KBM-7 (cell line): ENCODE results near the gene TRIM7.
"Not testable (repeated sequence)": the region's sequence is repeated elsewhere in the genome, so short reads cannot be mapped to it uniquely, and the experiment has no call there.

Source experiments
- DNase-seq: peaks from one replicate; pipeline ENCODE4 v3.0.0-alpha.2; 2015
- in situ Hi-C: fragments of 300-500 bp; cut with MboI; formaldehyde crosslinking; loops from 2 replicates; pipeline ENCODE4 v1.14.3; 2020; ENCODE audit warnings: low sequenced_read_pairs, low pct_unique_long_range_greater_than_20kb, mixed read lengths

TRIM7 gene

GRCh38 chr5:181161534-181162175 is 43.3 kb downstream of the TRIM7 start:
- in situ Hi-C loops = no loop called here

DNA sequence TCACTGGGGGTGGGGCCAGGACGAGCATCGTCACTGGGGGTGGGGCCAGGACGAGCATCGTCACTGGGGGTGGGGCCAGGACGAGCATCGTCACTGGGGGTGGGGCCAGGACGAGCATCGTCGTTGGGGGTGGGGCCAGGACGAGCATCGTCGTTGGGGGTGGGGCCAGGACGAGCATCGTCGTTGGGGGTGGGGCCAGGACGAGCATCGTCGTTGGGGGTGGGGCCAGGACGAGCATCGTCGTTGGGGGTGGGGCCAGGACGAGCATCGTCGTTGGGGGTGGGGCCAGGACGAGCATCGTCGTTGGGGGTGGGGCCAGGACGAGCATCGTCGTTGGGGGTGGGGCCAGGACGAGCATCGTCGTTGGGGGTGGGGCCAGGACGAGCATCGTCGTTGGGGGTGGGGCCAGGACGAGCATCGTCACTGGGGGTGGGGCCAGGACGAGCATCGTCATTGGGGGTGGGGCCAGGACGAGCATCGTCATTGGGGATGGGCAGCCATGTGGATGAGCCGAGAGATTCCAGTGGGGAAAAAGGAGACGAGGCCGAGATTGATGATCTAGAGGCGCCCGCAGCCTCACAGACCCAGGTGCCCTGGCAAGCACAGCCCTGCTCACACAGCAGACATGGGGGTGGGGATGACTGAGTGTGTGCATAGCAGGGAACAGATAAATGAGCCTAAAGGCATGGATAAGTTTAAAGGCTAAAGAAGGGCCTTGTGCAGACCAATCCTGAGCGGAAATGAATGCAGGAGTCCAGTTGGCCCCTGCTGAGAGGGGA is 44.1 kb downstream of the TRIM7 start:
- DNase-seq, in situ Hi-C loops: not testable (repeated sequence)

More at GRCh38 chr5:181161534-181162175, 43.3 kb downstream of the TRIM7 start:
- no peak for DNase-seq

- DNase-seq = no peak
- in situ Hi-C loops = no loop called here
Measured at GRCh38 chr5:181160152-181160754, 44.7 kb downstream of the TRIM7 start.

DNA sequence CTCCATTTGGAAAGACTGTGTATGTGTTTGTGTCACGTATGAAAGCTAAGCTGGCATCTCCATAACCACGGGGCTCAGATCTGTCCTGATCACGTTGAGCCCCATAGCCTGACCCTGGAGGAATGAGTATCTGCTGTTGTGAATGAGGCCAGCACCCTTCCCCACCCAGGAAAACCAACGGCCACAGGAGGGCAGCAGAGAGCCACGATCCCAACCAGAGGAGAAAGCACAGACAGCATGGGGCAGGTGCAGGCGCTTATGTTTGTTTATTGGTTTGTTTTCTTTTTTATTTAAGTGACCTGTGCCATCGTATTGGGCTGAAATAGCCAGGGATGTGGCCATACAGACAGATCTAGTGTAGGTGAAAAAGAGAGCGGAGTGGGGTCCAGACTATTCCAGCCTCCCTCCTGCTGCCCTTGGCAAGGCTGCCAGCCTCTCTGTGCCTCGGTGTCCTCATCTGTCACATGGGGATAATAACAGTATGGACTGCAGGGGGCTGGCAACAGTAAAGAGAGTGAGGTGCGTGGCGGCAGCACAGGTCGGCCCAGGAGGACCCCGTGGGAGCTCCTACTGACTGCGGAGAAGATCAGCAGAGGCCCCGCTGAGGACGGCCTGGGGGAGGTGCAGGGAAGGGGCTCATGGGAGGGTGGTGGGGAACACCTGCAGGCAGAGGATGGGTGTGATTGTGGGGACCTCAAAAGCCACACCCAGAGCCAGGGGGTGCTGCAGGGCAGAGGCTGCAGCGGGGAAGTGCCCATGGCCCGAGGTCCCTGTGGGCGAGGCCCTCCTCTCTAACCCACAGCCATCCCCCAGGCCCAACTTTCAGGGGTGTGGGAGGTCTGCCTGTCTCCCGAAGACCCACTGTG is 45.5 kb downstream of the TRIM7 start:
- peak; percentile 86 for DNase-seq
- in situ Hi-C loops = no loop called here

DNA sequence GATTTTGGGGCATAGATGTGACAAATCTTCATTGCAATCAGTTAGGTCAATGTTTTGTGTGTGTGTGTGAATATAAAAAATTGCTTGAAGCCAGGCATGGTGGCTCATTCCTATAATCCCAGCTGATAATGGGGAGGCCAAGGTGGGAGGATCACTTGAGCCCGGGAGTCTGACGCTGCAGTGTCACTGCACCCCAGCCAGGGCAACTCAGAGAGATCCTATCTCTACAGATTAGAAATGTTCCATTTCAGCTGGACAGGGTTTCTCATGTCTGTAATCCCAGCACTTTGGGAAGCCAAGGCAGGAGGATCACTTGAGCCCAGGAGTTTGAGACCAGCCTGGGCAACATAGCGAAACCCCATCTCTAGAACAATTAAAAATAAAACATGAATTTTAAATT is 46.1 kb downstream of the TRIM7 start:
- in situ Hi-C loops = no loop called here
- DNase-seq = no peak

- in situ Hi-C loops = no loop called here
- DNase-seq = no peak
Measured at GRCh38 chr5:181156758-181157157, 48.2 kb downstream of the TRIM7 start.

DNA sequence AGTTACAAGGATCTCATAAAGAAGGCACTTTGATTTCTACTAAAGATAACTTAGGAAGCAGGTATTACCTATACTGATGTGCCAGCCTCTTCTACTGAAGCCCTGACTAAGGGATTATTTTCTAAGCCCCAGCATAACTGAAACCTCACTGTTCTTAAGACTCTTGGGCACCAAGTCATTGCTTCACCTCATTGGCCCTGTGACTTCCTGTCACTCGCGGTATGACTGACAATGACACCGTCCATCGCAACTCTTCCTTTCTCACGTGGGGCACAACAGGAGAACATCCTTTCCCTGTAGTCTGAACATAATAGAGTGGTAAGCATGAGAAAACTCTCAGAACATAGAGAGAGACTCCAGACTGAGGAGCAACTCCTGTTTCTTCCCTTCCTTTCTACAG is 51.2 kb downstream of the TRIM7 start:
- in situ Hi-C loops = no loop called here
- no peak for DNase-seq

DNA sequence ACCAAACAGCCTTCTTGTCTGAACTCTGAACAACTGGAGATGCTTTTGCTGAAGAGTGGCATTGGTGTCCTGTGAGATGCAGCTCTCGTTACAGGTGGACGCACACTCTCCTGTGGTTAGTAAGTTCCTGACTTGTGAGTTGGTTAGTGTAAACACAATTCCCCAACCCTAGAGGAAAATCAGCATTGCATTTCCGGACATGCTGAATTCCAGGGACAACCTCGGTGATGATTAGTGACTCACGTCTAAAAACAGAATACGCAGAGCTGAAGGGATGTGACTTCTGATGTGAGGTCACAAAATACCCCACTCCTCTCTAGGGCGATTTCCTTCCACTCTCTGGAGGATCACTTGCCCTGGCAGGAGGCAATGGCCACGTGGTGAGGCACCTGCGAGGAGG is 52.6 kb downstream of the TRIM7 start:
- in situ Hi-C loops = no loop called here

DNA sequence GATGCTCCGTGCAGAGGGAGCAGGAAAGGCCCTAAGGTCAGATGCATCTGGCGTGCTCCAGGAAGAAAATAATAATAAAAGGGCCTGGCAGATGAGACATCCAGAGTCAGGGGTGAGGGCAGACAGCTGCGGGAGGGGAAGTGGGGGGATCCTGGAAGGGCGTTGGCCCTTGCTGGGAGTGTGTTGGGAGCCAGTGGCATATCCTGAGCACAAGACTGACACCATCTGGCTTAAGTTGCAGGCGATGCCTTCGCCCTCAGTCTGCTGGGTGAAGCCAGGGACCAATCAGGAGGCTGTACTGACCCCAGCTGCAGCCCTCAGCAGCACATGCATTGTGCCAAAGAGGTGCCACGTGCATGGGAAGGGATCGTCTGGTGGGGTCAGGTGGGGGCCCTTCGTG is 53.9 kb downstream of the TRIM7 start:
- in situ Hi-C loops = no loop called here
- no peak for DNase-seq

More for the DNA sequence above, 52.6 kb downstream of the TRIM7 start:
- no peak for DNase-seq

DNA sequence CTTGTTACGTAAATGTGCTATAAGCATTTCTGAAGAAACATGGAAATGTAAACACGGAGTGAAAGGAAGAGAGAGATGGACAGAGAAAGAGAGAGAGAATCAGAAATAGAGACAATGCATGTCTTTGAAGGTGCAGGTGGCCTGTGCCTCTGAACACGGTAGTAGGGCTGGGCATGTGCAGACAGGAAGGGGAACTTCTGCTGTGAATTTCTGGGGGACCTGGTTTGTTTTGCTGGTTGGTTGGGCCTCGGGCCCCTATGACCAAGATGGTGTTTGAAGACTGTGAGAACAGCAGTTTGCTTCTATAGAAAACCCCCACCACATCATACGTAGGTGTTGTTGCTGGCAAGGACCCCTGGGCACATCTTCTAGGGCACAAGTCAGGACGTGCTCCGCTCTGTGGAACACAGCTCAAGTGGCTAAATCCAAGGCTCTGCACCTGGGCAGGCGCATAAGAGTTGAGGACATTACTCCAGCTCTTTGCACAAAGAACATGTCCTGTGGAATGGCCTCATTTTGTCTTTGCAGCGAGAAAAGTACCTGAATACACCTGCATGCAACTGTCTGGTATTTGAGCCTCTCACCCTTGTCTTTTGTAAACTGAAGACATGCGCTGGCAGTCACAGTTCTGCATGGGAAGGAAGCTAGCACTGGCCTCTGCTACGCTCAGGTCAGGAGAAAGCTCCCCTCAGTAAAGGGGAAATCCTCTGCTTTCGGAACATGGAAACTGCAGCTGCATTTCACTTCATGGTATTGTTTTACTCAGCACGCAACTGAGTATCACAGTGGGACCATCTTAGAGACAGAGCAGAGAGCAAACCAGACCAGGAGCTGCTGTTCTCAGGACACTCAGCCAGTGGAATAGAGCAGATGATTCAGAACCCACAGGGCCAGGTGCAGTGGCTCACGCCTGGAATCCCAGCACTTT is 54.9 kb downstream of the TRIM7 start:
- in situ Hi-C loops = no loop called here
- no peak for DNase-seq

- in situ Hi-C loops = no loop called here
- DNase-seq = no peak
Measured at GRCh38 chr5:181149355-181149754, 55.6 kb downstream of the TRIM7 start.

DNA sequence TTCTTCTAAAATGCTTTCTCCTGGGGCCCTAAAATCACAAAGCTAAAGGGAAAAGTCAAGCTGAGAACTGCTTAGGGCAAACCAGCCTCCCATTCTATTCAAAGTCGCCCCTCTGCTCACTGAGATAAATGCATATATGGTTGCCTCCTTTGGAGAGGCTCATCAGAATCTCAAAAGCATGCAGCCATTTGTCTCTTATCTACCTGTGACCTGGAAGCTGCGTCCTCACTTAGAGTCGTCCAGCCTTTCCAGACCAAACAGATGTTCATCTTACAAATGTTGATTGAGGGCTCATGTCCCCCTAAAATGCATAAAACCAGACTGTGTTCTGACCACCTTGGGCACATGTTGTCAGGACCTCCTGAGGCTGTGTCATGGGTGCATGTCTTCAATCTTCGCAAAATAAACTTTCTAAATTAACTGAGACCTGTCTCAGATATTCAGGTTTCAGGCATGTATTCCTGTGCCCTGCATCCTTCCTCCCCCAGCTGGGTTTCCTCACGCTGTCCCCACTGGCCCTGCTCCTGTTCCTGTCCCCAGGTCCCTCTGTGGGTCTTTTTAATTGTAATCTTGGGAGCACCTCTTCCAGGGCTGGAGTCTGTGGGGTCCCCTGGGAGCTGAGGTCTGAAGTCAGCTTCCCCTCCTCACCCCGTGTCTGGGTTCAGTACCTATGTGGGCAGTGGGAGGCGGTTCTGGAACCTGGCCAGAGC is 57.9 kb downstream of the TRIM7 start, which contains the start of gene OR2V2:
Gene OR2V2 (plus strand): TSS at position 660 of the 710 bp plus-strand sequence. CDS start 7,357 bp downstream, outside the sequence.
- in situ Hi-C loops, DNase-seq: not testable (repeated sequence)

GRCh38 chr5:181145133-181145532 is 59.9 kb downstream of the TRIM7 start:
- DNase-seq = no peak
- in situ Hi-C loops = no loop called here
